ENCODE measurements around the gene GTF3C1. TPM values are rescaled to one million over a fixed set of nuclear protein-coding genes. Genes with fewer than 3 reads are reported as not detected.

GTF3C1 gene
- total RNA-seq, 2 donors from 2014 or later: 164 to 233 TPM

DNA sequence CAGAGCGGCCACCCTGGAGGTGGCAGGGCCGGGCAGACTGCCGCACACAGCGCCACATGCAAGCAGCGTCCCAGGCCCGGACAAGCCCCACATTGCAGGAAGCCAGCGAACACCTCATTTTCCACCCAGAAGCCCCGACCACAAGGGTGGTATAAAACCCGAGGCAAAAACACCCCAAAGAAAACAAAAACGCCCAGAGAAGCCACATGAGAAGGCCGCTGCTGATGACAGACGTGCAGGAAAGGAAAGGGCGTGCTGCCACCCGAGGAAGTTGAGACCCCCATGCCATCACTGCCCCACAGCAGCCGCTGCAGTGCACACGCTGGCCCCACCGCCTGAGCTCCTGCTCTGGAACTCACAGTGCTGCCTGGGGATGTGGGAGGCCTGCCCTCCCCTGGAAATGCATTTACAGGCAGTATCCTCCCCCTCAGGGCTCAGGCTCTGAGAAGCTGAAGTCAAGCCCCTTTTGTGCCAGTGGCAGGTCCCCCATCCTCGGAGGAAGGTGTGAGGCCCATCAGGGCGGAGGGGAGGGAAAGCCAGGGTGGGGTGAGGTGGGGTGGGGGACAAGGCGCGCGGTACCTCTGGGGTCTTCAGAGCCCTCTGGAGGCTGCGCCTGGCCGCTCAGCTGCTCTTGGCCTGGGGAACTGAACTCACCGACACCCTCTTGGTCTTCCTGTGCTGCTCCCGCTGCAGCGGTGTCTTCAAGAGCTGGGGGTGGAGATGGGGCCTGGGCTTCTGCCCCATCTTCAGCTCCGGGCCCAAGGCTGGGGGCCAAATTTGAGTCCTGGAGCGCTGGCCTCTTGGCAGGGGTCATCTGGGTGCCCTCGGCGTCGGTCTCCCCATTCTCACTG lies 85.7 kb downstream of the GTF3C1 start:
- TF ChIP-seq POLR2A (IDR thresholded peaks at IDR 0.05) (no peak), POLR2AphosphoS5 (IDR thresholded peaks at IDR 0.05) (no peak)
- TF ChIP-seq, protein P1, sequence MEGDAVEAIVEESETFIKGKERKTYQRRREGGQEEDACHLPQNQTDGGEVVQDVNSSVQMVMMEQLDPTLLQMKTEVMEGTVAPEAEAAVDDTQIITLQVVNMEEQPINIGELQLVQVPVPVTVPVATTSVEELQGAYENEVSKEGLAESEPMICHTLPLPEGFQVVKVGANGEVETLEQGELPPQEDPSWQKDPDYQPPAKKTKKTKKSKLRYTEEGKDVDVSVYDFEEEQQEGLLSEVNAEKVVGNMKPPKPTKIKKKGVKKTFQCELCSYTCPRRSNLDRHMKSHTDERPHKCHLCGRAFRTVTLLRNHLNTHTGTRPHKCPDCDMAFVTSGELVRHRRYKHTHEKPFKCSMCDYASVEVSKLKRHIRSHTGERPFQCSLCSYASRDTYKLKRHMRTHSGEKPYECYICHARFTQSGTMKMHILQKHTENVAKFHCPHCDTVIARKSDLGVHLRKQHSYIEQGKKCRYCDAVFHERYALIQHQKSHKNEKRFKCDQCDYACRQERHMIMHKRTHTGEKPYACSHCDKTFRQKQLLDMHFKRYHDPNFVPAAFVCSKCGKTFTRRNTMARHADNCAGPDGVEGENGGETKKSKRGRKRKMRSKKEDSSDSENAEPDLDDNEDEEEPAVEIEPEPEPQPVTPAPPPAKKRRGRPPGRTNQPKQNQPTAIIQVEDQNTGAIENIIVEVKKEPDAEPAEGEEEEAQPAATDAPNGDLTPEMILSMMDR (IDR thresholded peaks at IDR 0.05): no peak
- intact Hi-C loops (cut with DNase I): no loop called here

DNA sequence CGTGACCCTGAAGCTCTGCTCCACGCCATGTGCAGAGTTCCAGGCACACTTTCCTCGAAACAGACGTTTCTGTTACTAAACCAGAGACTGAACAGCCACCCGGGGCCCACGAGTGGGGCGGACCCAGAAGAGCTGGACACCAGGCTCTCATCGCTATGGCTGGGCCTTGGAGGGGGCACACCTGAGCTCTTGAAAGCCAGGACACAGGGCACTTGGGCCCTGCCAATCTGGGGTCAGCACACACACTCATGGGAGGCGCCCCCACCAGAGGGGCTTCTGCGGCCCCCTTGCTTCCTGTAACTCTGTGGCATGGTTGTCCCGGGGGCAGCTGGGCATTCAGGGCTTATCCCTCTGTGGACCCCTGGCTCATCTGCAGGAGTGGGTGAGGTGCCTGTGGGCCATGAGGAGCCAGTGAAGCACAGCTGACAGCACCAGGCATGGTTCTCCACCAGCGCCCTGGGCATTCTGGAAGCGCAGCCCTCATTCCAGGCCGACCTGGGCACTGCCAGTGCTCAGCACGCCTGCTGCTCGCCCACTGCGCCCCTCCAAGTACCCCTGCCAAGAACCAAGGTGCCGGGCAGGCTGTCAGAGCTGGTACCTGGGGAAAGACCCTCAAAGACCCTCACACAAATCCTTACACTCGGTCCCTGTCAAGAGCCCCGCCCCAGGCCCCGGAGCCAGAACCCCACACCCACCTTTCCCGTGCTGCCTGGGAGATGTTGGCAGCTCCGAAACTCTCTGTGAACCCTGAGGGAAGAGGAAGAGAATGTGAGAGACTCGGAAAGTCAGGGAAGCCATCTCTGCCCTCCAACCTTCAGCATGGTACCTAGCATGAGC lies 86.6 kb downstream of the GTF3C1 start:
- H3K27me3 ChIP-seq (replicated peaks; ENCODE audit: insufficient read depth): no peaks in the 10 kb centered on the region
- WGBS: 87% methylated on average over 24 of the region's 24 CpGs
- H3K36me3 ChIP-seq: peaks cover 14 to 24% of the 10 kb centered on the region in 2 donors
- no peak overlapping the region for H3K27ac ChIP-seq
- DNase-seq (ENCODE audit: low spot score): no peak
- no peaks in the 10 kb centered on the region for H3K9me3 ChIP-seq
- TF ChIP-seq, protein P1 (IDR thresholded peaks at IDR 0.05): no peak
- TF ChIP-seq POLR2A (IDR thresholded peaks at IDR 0.05) (no peak), POLR2AphosphoS5 (IDR thresholded peaks at IDR 0.05) (no peak)
- no peaks in the 10 kb centered on the region for H3K4me1 ChIP-seq (replicated peaks)
- no peak overlapping the region for H3K4me3 ChIP-seq
- intact Hi-C loops (cut with DNase I): no loop called here

More for the DNA sequence above, 85.7 kb downstream of the GTF3C1 start:
- 84% methylated on average over 32 of the region's 32 CpGs for WGBS
- Histone ChIP-seq H3K36me3 (peaks cover 17 to 27% of the 10 kb centered on the region in 2 donors), H3K4me1 (replicated peaks) (no peaks in the 10 kb centered on the region), H3K9me3 (no peaks in the 10 kb centered on the region), H3K27me3 (replicated peaks; ENCODE audit: insufficient read depth) (no peaks in the 10 kb centered on the region), H3K27ac (no peak overlapping the region), H3K4me3 (no peak overlapping the region)
- DNase-seq (ENCODE audit: low spot score): no peak

DNA sequence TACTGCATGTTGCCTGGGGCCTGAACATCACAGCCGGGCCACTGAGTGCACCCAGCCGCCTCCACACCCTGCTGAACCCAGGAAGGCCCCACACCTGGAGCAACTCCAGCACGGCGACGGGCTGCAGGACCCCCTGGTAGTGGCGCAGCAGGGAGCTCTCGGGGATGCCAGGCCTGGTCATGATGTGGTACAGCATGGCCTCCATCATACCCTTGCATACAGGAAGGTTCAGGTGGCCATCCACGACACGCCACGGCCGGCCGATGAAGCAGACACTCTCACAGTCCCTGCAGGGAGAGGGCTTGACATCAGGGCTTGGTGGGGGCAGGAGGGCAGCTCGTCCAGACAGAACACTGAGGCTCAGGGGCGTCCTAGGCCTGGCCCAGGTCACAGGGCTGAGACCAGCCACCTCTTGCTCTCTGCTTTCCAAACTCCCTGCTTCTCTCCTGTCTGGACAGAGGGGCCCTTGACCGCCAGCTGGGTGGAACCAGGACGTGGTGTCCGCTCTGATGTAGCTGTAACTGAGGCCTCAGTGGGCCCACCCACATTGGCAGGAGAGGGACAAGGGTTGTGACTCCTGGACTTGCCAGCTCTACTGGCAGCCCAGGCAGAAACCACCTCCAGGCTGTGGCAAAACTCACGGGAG lies 87.4 kb downstream of the GTF3C1 start:
- 79% methylated on average over 17 of the region's 18 CpGs for WGBS
- DNase-seq (ENCODE audit: low spot score): no peak
- H3K36me3 ChIP-seq: peaks cover 14 to 24% of the 10 kb centered on the region in 2 donors

DNA sequence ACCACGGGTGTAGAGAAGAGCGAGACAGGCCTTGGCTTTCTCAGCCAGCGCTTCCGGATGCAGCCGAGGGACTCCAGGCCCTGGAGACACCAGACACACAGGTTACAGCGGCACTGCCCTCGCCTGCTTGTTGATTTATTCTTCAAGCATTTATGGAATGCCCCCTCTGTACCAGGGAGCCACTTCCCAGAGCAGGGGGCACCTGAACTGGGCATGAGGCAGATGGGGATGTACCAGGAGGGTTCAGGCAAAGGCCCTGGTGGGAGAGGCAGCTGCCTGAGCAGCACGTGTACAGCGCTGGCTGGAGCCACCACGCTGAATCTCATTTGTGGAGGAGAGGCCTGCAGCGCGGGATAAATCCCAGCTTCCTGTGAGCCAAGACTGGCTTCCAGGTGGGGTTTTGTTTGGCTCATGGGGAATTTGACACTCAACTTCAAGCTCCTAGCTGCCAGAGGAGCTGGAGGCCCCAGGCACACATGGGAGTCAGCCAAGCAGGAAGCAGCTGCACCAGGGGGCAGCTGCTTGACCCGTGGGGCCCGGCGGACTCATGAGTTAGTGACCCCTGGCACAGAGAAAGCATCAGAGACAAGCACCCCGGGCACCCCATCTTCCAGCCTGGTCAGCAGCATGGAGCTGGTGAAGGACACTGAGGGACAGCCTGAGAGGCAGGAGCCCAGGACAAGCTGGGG lies 88.1 kb downstream of the GTF3C1 start:
- intact Hi-C loops (cut with DNase I): no loop called here
- TF ChIP-seq POLR2AphosphoS5 (IDR thresholded peaks at IDR 0.05) (no peak), POLR2A (IDR thresholded peaks at IDR 0.05) (no peak)
- TF ChIP-seq, protein P1 (IDR thresholded peaks at IDR 0.05): no peak
- 57% methylated on average over 16 of the region's 16 CpGs for WGBS
- DNase-seq (ENCODE audit: low spot score): no peak
- Histone ChIP-seq H3K9me3 (no peaks in the 10 kb centered on the region), H3K27me3 (replicated peaks; ENCODE audit: insufficient read depth) (no peaks in the 10 kb centered on the region), H3K36me3 (peaks cover 14 to 24% of the 10 kb centered on the region in 2 donors), H3K4me3 (no peak overlapping the region), H3K27ac (peak overlapping the region in 1 of 2 donors; percentile 12), H3K4me1 (replicated peaks) (no peaks in the 10 kb centered on the region)

More for the DNA sequence above, 87.4 kb downstream of the GTF3C1 start:
- H3K9me3 ChIP-seq: no peaks in the 10 kb centered on the region
- H3K27me3 ChIP-seq (replicated peaks; ENCODE audit: insufficient read depth): no peaks in the 10 kb centered on the region
- H3K4me3 ChIP-seq: no peak overlapping the region
- intact Hi-C loops (cut with DNase I): no loop called here
- H3K4me1 ChIP-seq (replicated peaks): no peaks in the 10 kb centered on the region
- no peak overlapping the region for H3K27ac ChIP-seq
- TF ChIP-seq, protein P1 (IDR thresholded peaks at IDR 0.05): no peak
- TF ChIP-seq POLR2AphosphoS5 (IDR thresholded peaks at IDR 0.05) (no peak), POLR2A (IDR thresholded peaks at IDR 0.05) (no peak)
